HUDEP-2 (cell line): ENCODE data around the gene NCSTN.

Source experiments
- DNase-seq, 76 experiments: peaks; one replicate each; lab custom pipeline; 2025; ENCODE audit not compliant: unreplicated experiment in 76 of 76; lab: John Stamatoyannopoulos, UW

Gene NCSTN

DNA sequence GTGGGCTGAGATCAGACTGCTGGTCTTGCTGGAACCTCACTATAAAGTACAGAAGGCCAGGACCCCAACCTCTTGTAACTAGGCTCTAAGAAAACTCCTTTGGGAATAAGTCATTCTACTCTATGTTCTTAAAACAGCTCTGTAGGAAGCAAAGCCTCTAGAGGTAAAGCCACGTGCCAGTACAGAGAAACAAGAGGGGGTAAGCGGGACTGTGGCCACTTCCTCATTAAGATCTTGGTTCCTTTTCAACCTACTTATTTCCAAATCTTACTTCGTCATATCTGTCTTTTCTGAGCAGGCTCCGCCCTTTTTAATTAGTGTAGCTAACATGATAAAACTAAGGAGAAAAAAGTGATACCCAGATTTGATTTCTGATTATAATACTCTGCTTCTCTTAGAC is 3.8 kb downstream of the NCSTN start:
- peak in 1 of 76 experiments; percentile 11 for DNase-seq

GRCh38 chr1:160351629-160352028 is 8.4 kb downstream of the NCSTN start:
- no peak for DNase-seq

- DNase-seq, result no peak
These were observed 9.4 kb downstream of the NCSTN start for GRCh38 chr1:160352555-160352954.

DNA sequence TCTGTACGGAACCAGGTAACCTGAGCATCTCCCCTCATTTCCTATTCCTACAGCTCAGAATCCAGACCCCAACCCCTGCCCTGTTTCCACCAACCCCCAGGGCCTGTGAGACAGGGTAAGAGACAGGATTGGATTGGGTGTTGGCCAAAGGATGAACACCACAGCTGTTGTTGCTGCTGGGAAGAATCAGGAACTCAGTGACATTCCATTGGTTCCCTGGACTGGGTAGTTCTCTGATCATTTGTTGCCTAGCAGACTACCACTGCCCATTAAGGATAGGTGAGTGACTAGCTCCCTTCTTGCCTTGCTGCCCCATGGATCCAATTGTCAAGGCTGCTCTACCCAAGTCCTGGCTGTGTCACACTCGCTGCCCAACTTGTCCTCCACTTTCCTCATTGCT is 10.0 kb downstream of the NCSTN start:
- DNase-seq, result no peak

DNA sequence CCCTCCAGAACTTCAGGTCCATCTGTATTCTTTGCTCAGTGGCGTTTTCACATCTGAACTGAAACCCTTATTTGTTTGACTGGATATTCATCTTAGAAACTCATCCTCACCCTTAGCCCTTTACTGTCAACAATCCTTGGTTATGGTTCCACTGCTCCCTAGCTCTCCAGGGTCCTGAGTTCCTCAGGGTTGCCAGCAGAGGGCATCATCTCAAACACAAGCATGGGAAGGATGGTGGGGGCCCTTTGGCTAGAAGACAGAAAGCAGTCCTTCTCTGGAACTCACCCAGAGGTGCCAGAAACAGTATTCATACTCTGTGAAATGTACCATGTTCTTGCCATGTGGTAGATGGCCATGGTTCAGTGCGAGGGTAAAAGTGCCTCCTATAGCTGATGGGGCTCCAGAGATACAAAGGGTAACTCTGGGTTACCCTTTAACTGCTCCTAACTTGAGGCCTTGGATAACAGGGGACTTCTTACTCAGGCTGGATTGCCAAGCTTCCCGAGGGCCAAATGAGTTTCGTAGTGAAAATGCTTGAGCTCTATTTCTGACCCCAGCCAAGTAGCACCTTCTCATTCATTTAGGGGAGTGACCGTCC is 11.3 kb downstream of the NCSTN start:
- DNase-seq, result peak in 12 of 76 experiments; percentile 6 to 33 (median 20)

DNA sequence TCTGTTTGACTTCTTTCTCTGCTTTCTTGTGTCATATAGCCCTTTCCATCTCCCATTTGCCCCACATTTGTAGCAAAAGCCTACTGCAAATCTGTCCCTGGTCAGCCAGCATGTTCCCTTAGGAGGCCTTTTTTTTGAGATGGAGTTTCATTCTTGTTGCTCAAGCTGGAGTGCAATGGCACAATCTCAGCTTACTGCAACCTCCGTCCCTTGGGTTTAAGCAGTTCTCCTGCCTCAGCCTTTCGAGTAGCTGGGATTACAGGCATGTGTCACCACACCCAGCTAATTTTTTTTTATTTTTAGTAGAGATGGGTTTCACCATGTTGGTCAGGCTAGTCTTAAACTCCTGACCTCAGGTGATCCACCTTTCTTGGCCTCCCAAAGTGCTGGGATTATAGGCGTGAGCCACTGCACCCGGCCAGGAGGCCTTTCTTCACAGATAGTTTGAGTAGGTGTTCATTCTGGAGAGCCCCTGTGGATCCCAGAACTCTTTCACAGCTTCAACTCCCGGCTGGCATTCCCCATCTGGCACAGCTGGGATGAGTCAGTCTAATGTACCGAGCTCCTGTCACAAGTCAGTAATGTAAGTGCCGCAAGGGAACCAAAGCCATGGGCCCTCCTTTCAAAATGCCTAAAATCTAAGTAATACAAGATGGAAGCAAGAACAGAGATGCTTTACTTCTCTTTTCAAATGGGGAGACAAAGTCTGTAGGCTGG is 14.3 kb downstream of the NCSTN start:
- DNase-seq, result no peak

DNA sequence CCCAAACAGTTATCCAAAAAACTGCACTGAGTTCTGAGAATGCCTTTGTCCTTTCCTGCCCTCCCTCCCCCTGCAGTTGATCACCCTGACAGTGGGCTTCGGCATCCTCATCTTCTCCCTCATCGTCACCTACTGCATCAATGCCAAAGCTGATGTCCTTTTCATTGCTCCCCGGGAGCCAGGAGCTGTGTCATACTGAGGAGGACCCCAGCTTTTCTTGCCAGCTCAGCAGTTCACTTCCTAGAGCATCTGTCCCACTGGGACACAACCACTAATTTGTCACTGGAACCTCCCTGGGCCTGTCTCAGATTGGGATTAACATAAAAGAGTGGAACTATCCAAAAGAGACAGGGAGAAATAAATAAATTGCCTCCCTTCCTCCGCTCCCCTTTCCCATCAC is 14.9 kb downstream of the NCSTN start:
- no peak for DNase-seq

- no peak for DNase-seq
These were observed 16.5 kb downstream of the NCSTN start for GRCh38 chr1:160359559-160360226.

GRCh38 chr1:160360227-160360695 is 17.1 kb downstream of the NCSTN start:
- no peak for DNase-seq

GRCh38 chr1:160361199-160361598 is 18.0 kb downstream of the NCSTN start:
- DNase-seq, result no peak

GRCh38 chr1:160361814-160362167 is 18.6 kb downstream of the NCSTN start:
- no peak for DNase-seq

GRCh38 chr1:160362168-160362957 is 19.2 kb downstream of the NCSTN start:
- no peak for DNase-seq

DNA sequence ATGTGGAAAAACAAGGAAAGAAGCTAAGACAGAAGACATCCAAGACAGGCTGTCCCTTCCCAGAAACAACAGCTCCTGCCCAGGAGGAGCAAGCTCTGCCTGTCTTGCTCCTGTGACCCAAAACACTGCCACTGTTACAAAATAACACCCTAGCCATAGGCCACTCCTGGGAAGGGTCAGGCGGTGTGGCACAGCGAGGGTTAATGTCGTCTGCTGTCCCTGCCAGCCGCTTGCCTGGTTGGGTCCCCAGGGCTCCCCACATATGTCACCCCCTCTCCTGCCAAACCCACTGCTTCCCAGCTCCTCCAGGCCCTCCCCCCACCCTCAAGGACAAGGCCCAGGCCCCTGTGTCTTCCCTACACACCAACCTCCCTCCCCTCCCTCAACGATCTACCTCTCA is 19.8 kb downstream of the NCSTN start:
- no peak for DNase-seq

DNA sequence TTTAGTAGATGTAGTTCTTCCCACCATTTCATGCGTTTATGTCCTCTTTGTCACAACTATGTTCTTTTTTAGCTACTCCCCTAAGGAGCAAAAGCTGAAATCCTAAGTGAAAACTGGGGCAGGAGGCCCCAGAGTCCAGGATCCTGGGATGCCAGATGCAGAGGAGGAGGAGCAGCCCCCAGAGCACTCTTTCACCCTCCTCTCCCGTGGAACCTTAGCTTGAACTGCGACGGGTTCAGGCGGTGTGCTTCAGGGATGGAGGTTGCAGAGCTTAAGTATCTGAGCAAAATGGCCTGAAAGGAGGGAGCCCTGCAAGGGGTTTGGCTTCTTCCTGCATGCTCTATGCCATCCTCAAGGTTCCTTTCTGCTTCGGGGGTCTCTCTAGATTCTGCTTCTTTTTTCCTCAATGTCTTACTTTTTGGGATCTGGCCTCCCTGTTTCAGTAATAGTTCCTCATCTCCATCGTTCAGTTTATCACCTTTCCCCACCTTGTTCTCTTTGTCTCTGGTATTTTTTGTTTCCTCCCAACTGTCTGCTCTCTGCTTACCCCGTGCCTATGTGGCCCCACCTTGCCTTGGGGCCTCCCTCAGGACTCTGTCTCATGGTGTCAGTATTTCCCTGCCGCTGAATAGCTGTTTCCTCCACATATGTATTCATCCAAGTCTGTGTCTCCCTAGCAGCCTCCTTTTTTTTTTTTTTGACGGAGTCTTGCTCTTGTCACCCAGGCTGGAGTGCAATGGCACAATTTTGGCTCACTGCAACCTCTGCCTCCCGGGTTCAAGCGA is 21.0 kb downstream of the NCSTN start:
- DNase-seq, result no peak

DNA sequence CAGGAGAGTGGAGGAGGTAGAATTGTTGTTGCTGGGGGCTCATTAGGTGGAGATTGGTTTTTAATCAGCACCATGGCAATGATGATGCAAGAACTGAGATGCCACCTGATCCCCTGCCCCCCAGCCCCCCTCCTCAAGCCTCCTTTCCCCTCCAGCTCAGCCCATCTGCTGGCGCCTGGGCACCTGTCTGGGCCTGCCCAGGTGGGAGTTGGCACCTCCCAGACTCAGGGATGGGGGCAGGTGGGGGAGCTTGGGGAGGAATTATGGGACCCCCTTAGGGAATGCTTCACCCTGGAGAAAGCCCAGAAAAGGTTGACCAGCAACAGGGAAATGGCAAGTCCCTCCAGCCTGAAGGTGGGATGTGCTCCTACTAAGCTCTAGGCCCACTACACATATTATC is 22.1 kb downstream of the NCSTN start:
- DNase-seq, result no peak

- no peak for DNase-seq
These were observed 23.7 kb downstream of the NCSTN start, which contains the start of gene NHLH1 for GRCh38 chr1:160366731-160367515. Gene NHLH1, plus strand, starts transcription at chr1:160367071. Its CDS starts 3,661 bp downstream, at chr1:160370732.

DNA sequence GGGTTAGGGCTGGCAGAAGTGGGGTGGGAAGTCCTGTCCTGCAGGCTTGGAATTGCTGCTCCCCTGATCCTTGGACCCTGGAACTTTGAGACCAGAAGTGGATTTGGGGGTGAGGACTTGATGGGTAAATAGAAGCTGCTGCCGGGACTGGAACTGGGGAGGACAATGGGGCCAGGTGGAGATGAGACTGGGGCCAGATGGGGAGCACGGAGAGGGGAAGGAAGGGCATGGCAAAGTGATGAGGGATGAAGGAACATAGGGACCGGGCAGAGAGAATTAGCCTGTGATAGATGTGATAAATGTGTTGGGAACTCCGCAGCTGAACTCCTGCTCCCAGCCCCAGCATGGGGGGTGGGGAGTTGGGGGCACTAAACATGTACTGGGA is 24.3 kb downstream of the NCSTN start:
- no peak for DNase-seq

DNA sequence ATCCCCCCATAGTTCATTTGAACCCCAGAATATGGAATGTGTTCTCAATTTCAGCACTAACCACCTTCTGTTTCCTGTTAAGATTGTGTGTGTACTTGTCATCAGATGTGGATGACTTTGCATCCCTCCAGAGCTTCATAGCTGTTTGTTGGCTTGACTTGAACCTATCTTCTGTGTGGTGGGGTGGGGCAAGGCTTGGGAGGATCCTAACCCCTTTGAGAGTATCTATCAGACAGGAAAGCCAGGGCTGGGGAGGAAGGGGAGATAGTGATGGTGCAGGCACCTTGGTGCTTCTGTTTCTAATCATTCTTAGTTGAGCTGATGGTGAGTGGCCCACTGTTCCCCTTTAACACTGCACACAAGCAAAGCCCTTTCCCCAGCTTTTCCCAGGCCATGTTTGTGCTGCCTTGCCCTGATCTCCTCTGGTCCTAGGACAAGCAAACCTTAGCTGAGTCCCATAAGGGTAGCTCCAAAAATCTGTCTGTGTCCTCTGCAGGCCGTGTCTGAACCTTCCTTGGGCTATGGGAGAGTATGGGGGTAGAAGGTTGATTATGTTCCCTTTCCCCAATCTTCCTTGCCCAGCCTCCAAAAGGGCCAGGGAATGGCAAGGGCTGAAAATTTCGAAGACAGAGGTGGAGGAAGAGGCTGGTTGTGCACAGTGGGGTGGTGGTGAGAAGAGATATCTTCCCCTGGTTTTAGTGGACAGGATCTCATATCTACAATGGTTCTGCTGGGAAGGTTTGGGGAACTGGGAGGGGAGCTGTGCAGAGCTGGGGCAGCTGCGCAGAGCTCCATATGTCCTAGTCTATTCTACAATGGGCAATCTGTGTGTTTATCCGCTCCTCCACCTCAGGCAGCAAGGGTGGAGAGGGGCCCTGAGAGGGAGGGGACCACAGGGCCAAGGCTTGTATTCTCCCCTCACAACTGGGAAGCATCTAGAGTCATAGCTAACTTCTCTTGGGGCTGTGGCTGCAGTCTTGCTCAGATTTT is 25.0 kb downstream of the NCSTN start:
- DNase-seq, result peak in 1 of 76 experiments; percentile 3
